T-cell (primary cell): ENCODE results near the gene RACK1. TPM values are rescaled to one million over a fixed set of nuclear protein-coding genes. Genes with fewer than 3 reads are reported as not detected.
"Not testable (repeated sequence)": the region's sequence is repeated elsewhere in the genome, so short reads cannot be mapped to it uniquely, and the experiment has no call there.

Experiments
- ATAC-seq, 4 experiments: fragments of 200-7000 bp in 3 of 4; fragments of 150-1000 bp in 1 of 4; cut with Tn5 transposase; replicated peaks in 1 of 4; 1 replicate in 3 of 4; 2 replicates in 1 of 4; pipeline ENCODE4 v1.10.0; 2021; ENCODE audit warnings: moderate library complexity in 3 of 4, mild to moderate bottlenecking in 2 of 4, moderate number of reproducible peaks in 1 of 4
- CTCF ChIA-PET, 2 donors: fragments of 300-600 bp; sonication (Branson Sonifier 250); formaldehyde crosslinking; loops; one replicate each; lab custom pipeline; 2022; ENCODE audit warnings: antibody characterized with exemption in 2 of 2; lab: Charles Lee
- POLR2A ChIA-PET, 2 donors: fragments of 300-600 bp; sonication (Branson Sonifier 250); formaldehyde crosslinking; loops; one replicate each; lab custom pipeline; 2022; ENCODE audit warnings: antibody characterized with exemption in 2 of 2; lab: Charles Lee
- DNase-seq, 35 experiments: peaks; one replicate each; pipeline versions ENCODE4 v3.0.0 to v3.0.0-alpha.2; 2013 to 2023
- H3K27ac ChIP-seq: one replicate; pipeline ENCODE4 v1.5.1; 2013; ENCODE audit warnings: low read length
- H3K27me3 ChIP-seq, 2 experiments: replicated peaks in 1 of 2; 1 replicate in 1 of 2; 2 replicates in 1 of 2; pipeline versions ENCODE4 v1.6.1 to v1.7.0; 2013; ENCODE audit warnings: low read length in 1 of 2, mixed read lengths in 1 of 2; ENCODE audit not compliant: control insufficient read depth in 2 of 2, insufficient read depth in 2 of 2; ENCODE audit errors: extremely low read depth in 1 of 2
- H3K36me3 ChIP-seq, 2 donors: 1 replicate in 1 of 2; 2 replicates in 1 of 2; pipeline versions ENCODE4 v1.6.1 to v1.7.0; 2013; ENCODE audit warnings: low read length in 1 of 2; ENCODE audit not compliant: control insufficient read depth in 2 of 2, insufficient read depth in 1 of 2; ENCODE audit errors: extremely low read depth in 1 of 2
- H3K4me1 ChIP-seq, 2 experiments: 1 replicate in 1 of 2; 2 replicates in 1 of 2; pipeline versions ENCODE4 v1.6.1 to v1.7.0; 2013; ENCODE audit warnings: low read length in 2 of 2, mixed read lengths in 1 of 2; ENCODE audit not compliant: insufficient read depth in 2 of 2, control insufficient read depth in 1 of 2; ENCODE audit errors: extremely low read depth in 1 of 2
- H3K4me3 ChIP-seq, 2 donors: 1 replicate in 1 of 2; 2 replicates in 1 of 2; pipeline versions ENCODE4 v1.5.1 to v1.7.0; 2013; ENCODE audit warnings: mild to moderate bottlenecking in 2 of 2, low read length in 1 of 2, moderate library complexity in 1 of 2; ENCODE audit not compliant: control insufficient read depth in 1 of 2; ENCODE audit errors: extremely low read depth in 1 of 2
- H3K9me3 ChIP-seq: 2 replicates; pipeline ENCODE4 v1.7.0; 2013
- H3K27ac Mint-ChIP-seq, 2 donors: one replicate each; pipeline ENCODE4 v1.8.0; 2020 to 2021; ENCODE audit warnings: mild to moderate bottlenecking in 2 of 2, mixed read lengths in 2 of 2
- H3K27me3 Mint-ChIP-seq, 2 donors: one replicate each; pipeline ENCODE4 v1.8.0; 2021 to 2022; ENCODE audit warnings: mixed read lengths in 2 of 2
- H3K36me3 Mint-ChIP-seq: one replicate; pipeline ENCODE4 v1.8.0; 2021; ENCODE audit warnings: mixed read lengths
- H3K4me1 Mint-ChIP-seq, 3 donors: one replicate each; pipeline ENCODE4 v1.8.0; 2020 to 2022; ENCODE audit warnings: mixed read lengths in 3 of 3, mild to moderate bottlenecking in 1 of 3
- H3K4me3 Mint-ChIP-seq, 3 donors: one replicate each; pipeline ENCODE4 v1.8.0; 2020 to 2022; ENCODE audit warnings: mild to moderate bottlenecking in 3 of 3, mixed read lengths in 3 of 3, moderate library complexity in 3 of 3
- H3K9me3 Mint-ChIP-seq, 3 donors: one replicate each; pipeline ENCODE4 v1.8.0; 2020 to 2022; ENCODE audit warnings: mixed read lengths in 3 of 3
- WGBS: methylation state at CpG from one replicate; pipeline ENCODE4 v1.1.5; 2013; ENCODE audit warnings: missing lambda C conversion rate; ENCODE audit not compliant: insufficient coverage; 5-methylcytosine and 5-hydroxymethylcytosine counted together
- total RNA-seq, 35 experiments: library from RNA in 6 of 35; stranded (reverse) in 6 of 35; fragments of 120-200 nt in 1 of 35; gene quantifications; one replicate each; pipeline versions ENCODE4 v1.2.1 to v1.2.4 and lab custom pipeline; 2013 to 2026

Gene RACK1
- total RNA-seq, 5 donors from 2014 or later (not counting 1 experiment from before 2014, with no cell fraction given): 2,132 to 2,437 (median 2,230) TPM

- H3K4me1 Mint-ChIP-seq, H3K27ac ChIP-seq, H3K4me1 ChIP-seq, CTCF ChIA-PET, H3K4me3 ChIP-seq, H3K27me3 ChIP-seq, H3K36me3 ChIP-seq, DNase-seq, H3K27me3 Mint-ChIP-seq, H3K36me3 Mint-ChIP-seq, H3K4me3 Mint-ChIP-seq, H3K27ac Mint-ChIP-seq, H3K9me3 Mint-ChIP-seq, H3K9me3 ChIP-seq, ATAC-seq: not testable (repeated sequence)
- 90% methylated on average over 4 of the region's 16 CpGs for WGBS
- POLR2A ChIA-PET: interaction anchor here in 1 of 2 donors (0.6 kb wide), 1 partner anchor 22 kb away, joined by 5 read pairs; the partner anchor contains the start of gene TRIM52
Observed at GRCh38 chr5:181282415-181282814, 38.7 kb upstream of the RACK1 start.

DNA sequence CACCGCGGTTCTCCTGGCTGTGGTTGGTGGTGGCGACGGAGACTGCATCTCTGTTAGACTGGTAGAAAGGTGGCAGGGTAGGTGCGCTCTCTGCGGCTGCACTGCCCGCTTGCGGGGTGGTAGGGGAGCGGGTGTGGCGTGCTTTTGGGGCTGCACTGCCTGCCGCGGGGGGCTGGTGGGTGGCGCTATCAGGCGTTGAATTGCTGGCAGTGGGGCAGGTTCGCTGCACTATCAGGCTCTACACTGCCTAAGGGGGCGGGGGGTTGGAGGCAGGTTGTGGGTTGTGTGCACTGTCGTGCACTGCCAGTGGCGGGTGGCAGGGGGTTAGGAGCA, 38.2 kb upstream of the RACK1 start:
- no peak overlapping the region for H3K4me3 ChIP-seq
- DNase-seq (no peak), ATAC-seq (no peak)
- Mint-ChIP-seq H3K27ac (no peak overlapping the region), H3K27me3 (no peaks in the 10 kb centered on the region), H3K9me3 (no peaks in the 10 kb centered on the region), H3K36me3 (no peaks in the 10 kb centered on the region), H3K4me1 (peaks cover 0 to 2% (median 0%) of the 10 kb centered on the region in 3 donors), H3K4me3 (no peak overlapping the region)
- H3K4me1 ChIP-seq: no peaks in the 10 kb centered on the region
- POLR2A ChIA-PET: interaction anchor here in 1 of 2 donors (0.6 kb wide), 1 partner anchor 21 kb away, joined by 5 read pairs; the partner anchor contains the start of gene TRIM52
- H3K27ac ChIP-seq: no peak overlapping the region
- CTCF ChIA-PET: no interaction called here
- no peaks in the 10 kb centered on the region for H3K9me3 ChIP-seq
- H3K27me3 ChIP-seq: no peaks in the 10 kb centered on the region
- no peaks in the 10 kb centered on the region for H3K36me3 ChIP-seq
- WGBS: 90% methylated on average over 18 of the region's 18 CpGs

- 95% methylated on average over 32 of the region's 40 CpGs for WGBS
- no peaks in the 10 kb centered on the region for H3K36me3 Mint-ChIP-seq
- DNase-seq (no peak), ATAC-seq (no peak)
- CTCF ChIA-PET: no interaction called here
- H3K4me3 ChIP-seq: no peak overlapping the region
- H3K4me1 Mint-ChIP-seq: peaks cover 0 to 2% (median 0%) of the 10 kb centered on the region in 3 donors
- no peaks in the 10 kb centered on the region for H3K27me3 Mint-ChIP-seq
- H3K9me3 Mint-ChIP-seq: no peaks in the 10 kb centered on the region
- POLR2A ChIA-PET: interaction anchor here in 1 of 2 donors (0.6 kb wide), 1 partner anchor 21 kb away, joined by 5 read pairs; the partner anchor contains the start of gene TRIM52
- H3K36me3 ChIP-seq: no peaks in the 10 kb centered on the region
- no peaks in the 10 kb centered on the region for H3K4me1 ChIP-seq
- H3K27ac ChIP-seq: no peak overlapping the region
- no peak overlapping the region for H3K4me3 Mint-ChIP-seq
- H3K9me3 ChIP-seq: no peaks in the 10 kb centered on the region
- no peaks in the 10 kb centered on the region for H3K27me3 ChIP-seq
- no peak overlapping the region for H3K27ac Mint-ChIP-seq
Observed at GRCh38 chr5:181281077-181281983, 37.6 kb upstream of the RACK1 start.

DNA sequence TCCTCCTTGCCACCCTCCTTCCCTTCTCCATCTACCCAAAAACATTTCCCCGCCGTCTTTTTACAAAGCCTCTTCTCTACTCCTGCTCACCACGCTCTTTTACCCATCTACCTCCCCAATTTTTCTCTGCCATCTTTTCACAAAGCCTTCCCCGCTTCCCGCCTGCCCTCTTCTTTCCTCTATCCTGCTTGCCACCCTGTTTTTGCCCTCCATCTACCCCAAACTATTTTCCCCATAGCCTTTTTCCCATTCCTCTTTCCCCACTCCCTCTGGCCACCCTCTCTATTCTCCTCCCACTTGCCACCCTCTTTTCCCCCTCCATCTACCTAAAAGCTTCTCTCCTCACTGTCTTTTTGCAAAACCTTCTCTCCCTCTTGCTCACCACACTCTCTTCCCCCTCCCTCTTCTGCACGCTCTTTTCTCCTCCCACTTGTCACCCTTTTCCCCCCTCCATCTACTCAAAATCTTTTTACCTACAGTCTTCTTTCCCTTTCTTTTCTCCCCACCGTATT, 36.6 kb upstream of the RACK1 start:
- Mint-ChIP-seq H3K9me3 (no peaks in the 10 kb centered on the region), H3K27me3 (no peaks in the 10 kb centered on the region), H3K36me3 (no peaks in the 10 kb centered on the region), H3K4me3 (no peak overlapping the region), H3K27ac (no peak overlapping the region), H3K4me1 (peaks cover 0 to 2% (median 0%) of the 10 kb centered on the region in 3 donors)
- CTCF ChIA-PET: no interaction called here
- ATAC-seq (no peak), DNase-seq (no peak)
- 85% methylated on average over 7 of the region's 7 CpGs for WGBS
- POLR2A ChIA-PET: no interaction called here
- Histone ChIP-seq H3K27me3 (no peaks in the 10 kb centered on the region), H3K4me3 (no peak overlapping the region), H3K4me1 (no peaks in the 10 kb centered on the region), H3K9me3 (no peaks in the 10 kb centered on the region), H3K27ac (no peak overlapping the region), H3K36me3 (no peaks in the 10 kb centered on the region)

DNA sequence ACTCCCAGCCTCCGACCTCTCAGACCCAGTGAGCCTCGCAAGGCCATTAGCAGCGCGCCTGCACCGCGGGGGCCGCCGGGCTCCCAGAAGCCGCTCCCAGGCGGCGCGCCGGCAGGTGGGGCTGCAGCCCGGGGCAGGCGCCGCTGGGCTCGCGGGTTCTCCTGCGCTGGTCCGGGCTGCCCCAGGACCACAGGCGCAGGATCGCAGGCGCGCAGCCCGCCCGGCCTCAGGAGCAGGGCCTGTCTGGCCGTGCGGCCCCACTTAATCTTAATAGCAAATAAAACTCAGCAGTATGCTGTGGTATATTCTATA, 29.7 kb upstream of the RACK1 start:
- ATAC-seq, H3K4me3 Mint-ChIP-seq, H3K27ac Mint-ChIP-seq, POLR2A ChIA-PET, H3K4me3 ChIP-seq, H3K27me3 ChIP-seq, H3K9me3 Mint-ChIP-seq, DNase-seq, H3K27me3 Mint-ChIP-seq, CTCF ChIA-PET, H3K4me1 Mint-ChIP-seq, H3K36me3 Mint-ChIP-seq, H3K9me3 ChIP-seq, H3K4me1 ChIP-seq, H3K36me3 ChIP-seq, H3K27ac ChIP-seq: not testable (repeated sequence)
- WGBS: 49% methylated on average over 13 of the region's 28 CpGs

GRCh38 chr5:181271081-181271480, 27.4 kb upstream of the RACK1 start:
- ATAC-seq (no peak), DNase-seq (no peak)
- Mint-ChIP-seq H3K27ac (no peak overlapping the region), H3K27me3 (no peaks in the 10 kb centered on the region), H3K4me1 (no peaks in the 10 kb centered on the region), H3K36me3 (no peaks in the 10 kb centered on the region), H3K9me3 (no peaks in the 10 kb centered on the region), H3K4me3 (no peak overlapping the region)
- ChIA-PET CTCF (no interaction called here), POLR2A (no interaction called here)
- Histone ChIP-seq H3K36me3 (no peaks in the 10 kb centered on the region), H3K4me3 (no peak overlapping the region), H3K9me3 (no peaks in the 10 kb centered on the region), H3K27me3 (no peaks in the 10 kb centered on the region), H3K27ac (no peak overlapping the region), H3K4me1 (no peaks in the 10 kb centered on the region)
- WGBS: no CpG with 5 or more reads among the region's 3 CpGs
